Neural progenitor cell (in vitro differentiated cells): ENCODE measurements around the gene CPM.

ENCODE experiments used
- EZH2 ChIP-seq: fragments of 200-600 bp; sonication (generic); IDR thresholded peaks from 2 replicates; pipeline ENCODE4 v1.6.1; 2017; ENCODE audit warnings: antibody characterized with exemption, mild to moderate bottlenecking, moderate library complexity
- TF ChIP-seq, protein P1 (sequence below): fragments of 200-600 bp; sonication (generic); IDR thresholded peaks from 2 replicates; pipeline ENCODE4 v1.5.1; 2017; ENCODE audit warnings: antibody characterized with exemption, mild to moderate bottlenecking

DNA sequence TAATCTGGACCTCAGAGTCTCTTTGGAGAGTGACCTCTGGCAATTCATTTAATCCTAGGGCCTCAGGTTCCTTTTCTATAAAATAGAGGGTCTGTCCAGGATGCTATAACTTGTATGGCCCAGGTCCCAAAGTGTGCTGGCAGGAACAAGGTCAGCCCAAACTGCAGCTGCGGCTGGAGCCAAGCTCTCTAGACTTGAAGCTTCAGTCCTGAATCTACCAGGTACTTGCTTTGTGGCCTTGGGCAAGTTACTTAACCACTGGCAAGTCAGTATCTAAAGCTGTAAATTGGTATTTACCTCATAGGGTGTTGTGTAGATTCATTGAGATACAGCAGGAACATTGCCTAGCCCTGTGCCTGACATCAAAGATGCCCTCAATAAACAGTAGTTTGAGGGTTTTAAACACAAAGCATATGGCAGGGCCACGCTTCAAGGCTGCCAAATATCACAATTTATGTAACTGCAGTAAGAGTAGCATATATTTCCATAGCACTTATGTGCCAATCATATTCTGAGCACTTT is 21.7 kb downstream of the CPM start:
- no peak for TF ChIP-seq EZH2
- TF ChIP-seq, protein P1, sequence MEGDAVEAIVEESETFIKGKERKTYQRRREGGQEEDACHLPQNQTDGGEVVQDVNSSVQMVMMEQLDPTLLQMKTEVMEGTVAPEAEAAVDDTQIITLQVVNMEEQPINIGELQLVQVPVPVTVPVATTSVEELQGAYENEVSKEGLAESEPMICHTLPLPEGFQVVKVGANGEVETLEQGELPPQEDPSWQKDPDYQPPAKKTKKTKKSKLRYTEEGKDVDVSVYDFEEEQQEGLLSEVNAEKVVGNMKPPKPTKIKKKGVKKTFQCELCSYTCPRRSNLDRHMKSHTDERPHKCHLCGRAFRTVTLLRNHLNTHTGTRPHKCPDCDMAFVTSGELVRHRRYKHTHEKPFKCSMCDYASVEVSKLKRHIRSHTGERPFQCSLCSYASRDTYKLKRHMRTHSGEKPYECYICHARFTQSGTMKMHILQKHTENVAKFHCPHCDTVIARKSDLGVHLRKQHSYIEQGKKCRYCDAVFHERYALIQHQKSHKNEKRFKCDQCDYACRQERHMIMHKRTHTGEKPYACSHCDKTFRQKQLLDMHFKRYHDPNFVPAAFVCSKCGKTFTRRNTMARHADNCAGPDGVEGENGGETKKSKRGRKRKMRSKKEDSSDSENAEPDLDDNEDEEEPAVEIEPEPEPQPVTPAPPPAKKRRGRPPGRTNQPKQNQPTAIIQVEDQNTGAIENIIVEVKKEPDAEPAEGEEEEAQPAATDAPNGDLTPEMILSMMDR, result no peak
